GM12864 (cell line): Measurements from ENCODE around the gene ICA1.

ENCODE experiments used
- DNase-seq: peaks from one replicate; pipeline ENCODE4 v3.0.0-alpha.2; 2011; ENCODE audit warnings: low read depth
- H3K4me3 ChIP-seq: 2 replicates; pipeline ENCODE4 v1.5.1; 2011; ENCODE audit warnings: mild to moderate bottlenecking, low read depth, low read length, control low read depth
- TF ChIP-seq, protein P1 (sequence below): IDR thresholded peaks from 2 replicates; pipeline ENCODE4 v1.5.1; 2011; ENCODE audit warnings: low read depth, mild to moderate bottlenecking, moderate library complexity, low read length, control low read depth, inconsistent platforms; ENCODE audit errors: missing control alignments

The ICA1 gene

DNA sequence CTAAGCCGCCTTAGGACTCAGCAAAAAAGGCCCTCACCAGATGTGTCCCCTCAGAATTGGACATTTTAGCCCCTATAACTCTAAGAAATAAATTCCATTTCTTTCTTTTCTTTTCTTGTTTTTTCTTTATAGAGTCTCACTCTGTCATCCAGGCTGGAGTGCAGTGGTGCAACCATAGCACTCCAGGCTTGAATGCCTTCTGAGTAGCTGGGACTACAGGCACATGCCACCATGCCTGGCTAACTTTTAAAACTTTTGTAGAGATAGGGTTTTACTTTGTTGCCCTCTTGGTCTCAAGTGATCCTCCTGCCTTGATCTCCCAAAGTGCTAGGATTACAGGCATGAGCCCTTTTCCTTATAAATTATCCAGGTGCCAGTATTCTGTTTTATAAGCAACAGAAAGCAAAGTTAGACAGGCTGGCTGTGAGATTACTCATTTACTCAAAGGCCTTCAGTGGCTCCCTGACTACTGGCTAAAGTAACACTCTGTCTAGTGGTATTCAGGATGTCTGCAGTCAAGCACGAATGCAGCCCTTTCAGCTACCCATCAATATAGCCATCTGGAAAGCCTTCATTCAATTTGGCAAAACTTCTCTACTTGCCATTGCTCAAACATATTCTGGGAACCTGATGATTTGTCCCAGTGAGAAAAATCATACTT is 128.6 kb downstream of the ICA1 start:
- no peak overlapping the region for H3K4me3 ChIP-seq
- TF ChIP-seq, protein P1, sequence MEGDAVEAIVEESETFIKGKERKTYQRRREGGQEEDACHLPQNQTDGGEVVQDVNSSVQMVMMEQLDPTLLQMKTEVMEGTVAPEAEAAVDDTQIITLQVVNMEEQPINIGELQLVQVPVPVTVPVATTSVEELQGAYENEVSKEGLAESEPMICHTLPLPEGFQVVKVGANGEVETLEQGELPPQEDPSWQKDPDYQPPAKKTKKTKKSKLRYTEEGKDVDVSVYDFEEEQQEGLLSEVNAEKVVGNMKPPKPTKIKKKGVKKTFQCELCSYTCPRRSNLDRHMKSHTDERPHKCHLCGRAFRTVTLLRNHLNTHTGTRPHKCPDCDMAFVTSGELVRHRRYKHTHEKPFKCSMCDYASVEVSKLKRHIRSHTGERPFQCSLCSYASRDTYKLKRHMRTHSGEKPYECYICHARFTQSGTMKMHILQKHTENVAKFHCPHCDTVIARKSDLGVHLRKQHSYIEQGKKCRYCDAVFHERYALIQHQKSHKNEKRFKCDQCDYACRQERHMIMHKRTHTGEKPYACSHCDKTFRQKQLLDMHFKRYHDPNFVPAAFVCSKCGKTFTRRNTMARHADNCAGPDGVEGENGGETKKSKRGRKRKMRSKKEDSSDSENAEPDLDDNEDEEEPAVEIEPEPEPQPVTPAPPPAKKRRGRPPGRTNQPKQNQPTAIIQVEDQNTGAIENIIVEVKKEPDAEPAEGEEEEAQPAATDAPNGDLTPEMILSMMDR, result no peak
- no peak for DNase-seq

DNA sequence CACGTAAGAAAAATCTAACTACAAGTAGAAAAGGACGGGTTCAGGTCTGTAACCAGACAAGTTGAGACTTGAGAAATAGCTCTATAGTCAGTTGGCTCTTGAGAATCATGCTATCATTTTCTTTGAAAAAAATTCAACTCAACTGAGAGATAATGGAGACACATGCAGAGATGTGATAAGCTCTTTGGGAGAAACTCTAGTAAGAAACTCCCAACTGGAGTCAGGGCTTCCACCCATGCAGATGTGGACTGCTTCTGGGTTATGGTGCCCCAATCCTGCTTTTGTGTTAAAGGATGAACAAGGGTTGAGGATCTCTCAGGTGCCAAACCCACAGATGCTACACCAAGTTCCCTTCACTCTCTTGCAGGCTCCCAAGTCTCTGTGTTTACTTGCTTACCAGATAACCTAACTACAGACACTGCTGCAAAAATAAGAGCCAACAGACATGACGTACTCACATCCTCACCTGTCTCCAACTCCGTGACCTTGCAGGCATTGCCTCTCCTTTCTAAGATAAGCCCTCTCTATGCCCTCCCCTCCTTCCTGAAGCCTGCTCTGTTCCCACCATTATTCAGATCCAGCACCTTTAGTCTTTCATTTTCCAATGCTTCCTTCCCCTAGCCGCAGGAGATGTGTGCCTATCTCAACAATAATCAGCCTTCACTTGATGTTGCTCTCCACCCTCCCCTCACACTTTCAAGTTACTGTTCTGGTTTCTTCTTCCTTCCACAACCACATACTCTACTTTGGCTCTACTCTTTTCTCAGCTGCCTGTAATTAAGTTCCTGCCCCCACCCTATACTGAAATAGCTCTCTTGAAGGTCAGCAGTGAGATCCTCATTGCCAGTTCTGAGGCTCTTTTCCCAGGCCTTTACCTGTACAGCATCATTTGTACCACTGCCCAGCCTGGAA is 130.0 kb downstream of the ICA1 start:
- TF ChIP-seq, protein P1, result no peak
- peak overlapping the region; percentile 32 for H3K4me3 ChIP-seq
- peak; percentile 75 for DNase-seq

DNA sequence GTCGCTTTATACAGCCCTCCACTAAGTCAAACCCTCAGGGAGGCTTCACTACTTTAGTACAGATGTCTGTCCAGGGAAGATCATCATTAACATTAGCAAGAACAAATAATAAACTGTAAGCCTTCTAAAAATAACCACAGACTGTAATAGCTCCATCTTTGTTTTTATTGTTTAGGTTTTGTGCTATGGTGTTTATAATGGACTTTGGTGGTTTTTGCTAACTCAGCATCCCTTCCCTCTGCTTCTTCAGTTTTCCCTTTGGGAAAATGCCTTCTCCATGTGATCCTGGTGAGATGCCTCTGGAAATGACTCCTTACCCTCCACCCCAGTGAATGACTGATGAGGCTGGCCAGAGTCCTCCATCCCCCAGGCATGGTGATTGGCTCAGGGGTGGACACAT is 131.3 kb downstream of the ICA1 start:
- no peak overlapping the region for H3K4me3 ChIP-seq
- DNase-seq, result no peak
- TF ChIP-seq, protein P1, result no peak

DNA sequence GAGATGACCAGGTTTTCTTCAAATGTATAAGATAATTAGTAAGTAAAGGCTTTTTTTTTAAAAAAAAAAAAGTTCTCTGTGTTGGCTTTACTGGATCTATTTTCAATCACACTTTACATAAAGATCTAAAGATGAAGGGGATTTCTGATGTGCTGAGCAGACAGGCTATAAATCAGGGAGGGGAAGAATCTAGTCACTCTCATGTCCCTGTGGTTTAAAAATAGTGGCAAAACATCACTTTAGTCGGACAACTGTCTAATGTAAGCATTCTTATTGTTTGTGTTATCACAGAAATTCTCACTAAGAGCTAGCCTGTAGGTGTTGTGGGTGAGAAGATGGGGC is 132.7 kb downstream of the ICA1 start:
- no peak for DNase-seq
- H3K4me3 ChIP-seq, result no peak overlapping the region
- TF ChIP-seq, protein P1, result no peak

DNA sequence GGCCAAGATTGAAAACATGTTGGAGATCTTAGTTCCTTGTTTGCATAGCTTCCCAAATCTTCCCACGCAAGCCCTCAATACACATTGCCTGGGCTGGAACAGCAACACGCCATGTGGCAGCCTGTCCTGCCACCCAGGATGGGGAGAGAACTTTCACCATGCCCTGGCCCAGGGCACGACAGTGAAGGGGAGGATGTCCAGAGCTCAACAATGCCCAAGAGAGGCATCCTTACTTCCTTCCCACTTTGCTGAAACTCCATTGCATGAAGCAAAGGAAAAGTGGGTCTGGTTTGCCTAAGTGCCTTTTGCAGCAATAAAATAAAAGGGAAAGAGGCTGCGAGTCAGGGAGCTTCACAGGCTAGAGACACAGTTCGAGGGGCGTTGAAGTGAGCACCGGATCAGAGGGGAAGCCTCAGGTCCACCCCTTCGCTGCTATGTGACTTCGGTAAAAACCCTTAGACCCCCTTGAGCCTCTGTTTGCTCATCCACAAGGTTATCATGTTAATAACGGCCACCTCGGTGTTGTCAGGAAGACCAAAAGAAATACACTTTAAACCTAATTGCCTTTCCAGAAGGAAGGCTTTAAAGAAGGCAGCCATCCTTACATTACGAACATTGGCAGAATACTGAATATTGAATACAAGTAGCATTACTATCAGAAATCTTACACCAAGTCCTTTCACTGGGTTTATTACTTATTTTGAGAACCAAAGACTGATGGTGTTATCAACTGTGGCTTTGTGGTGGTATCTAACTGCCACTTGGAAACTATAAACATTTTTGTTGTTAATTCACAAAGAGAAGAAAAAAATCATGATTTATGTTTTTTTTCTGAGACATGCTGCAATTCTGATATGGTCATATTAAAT is 133.3 kb downstream of the ICA1 start:
- H3K4me3 ChIP-seq, result peak overlapping the region; percentile 4; the same call in 1 of the 2 replicates
- TF ChIP-seq, protein P1, result no peak
- no peak for DNase-seq

DNA sequence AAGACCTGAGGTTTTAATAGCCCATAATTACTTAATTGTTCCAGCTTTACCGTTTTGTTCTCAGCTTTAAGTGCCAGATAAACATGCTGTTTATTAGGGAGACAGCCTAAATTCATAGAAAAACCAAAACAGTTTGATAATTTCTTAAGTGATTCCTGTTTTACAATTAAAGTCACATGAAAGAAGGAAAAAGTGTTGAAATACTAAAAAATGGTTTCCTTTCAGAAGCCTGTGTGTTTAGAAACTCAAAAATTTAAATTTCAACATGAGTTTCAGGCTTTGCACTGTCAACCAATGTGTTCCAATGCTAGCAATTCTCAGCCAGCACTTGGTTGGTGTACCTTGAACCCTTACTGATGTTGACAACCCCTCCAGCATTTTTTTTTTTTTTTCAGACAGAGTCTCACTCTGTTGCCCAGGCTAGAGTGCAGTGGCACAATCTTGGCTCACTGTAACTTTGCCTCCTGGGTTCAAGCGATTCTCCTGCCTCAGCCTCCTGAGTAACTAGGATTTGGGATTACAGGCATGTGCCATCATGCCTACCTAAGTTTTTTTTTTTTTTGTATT is 135.3 kb downstream of the ICA1 start:
- TF ChIP-seq, protein P1, result no peak
- DNase-seq, result no peak
- H3K4me3 ChIP-seq, result no peak overlapping the region
